ENCODE results near the gene NDOR1. TPM values are rescaled to one million over a fixed set of nuclear protein-coding genes. Genes with fewer than 3 reads are reported as not detected.
"Not testable (repeated sequence)": the region's sequence is repeated elsewhere in the genome, so short reads cannot be mapped to it uniquely, and the experiment has no call there.

NDOR1 gene
- total RNA-seq, 1 donor from 2014 or later, result 20.5 TPM

- Mint-ChIP-seq H3K4me1 (ENCODE audit: unreplicated experiment) (peaks cover 24% of the 10 kb centered on the region), H3K27ac (ENCODE audit: unreplicated experiment) (no peak overlapping the region), H3K4me3 (ENCODE audit: unreplicated experiment) (no peak overlapping the region), H3K27me3 (ENCODE audit: unreplicated experiment) (no peaks in the 10 kb centered on the region), H3K9me3 (ENCODE audit: unreplicated experiment) (no peaks in the 10 kb centered on the region), H3K36me3 (ENCODE audit: unreplicated experiment) (peaks cover 9% of the 10 kb centered on the region)
- no peak for DNase-seq (ENCODE audit: extremely low spot score, unreplicated experiment)
- TF ChIP-seq, protein P1, sequence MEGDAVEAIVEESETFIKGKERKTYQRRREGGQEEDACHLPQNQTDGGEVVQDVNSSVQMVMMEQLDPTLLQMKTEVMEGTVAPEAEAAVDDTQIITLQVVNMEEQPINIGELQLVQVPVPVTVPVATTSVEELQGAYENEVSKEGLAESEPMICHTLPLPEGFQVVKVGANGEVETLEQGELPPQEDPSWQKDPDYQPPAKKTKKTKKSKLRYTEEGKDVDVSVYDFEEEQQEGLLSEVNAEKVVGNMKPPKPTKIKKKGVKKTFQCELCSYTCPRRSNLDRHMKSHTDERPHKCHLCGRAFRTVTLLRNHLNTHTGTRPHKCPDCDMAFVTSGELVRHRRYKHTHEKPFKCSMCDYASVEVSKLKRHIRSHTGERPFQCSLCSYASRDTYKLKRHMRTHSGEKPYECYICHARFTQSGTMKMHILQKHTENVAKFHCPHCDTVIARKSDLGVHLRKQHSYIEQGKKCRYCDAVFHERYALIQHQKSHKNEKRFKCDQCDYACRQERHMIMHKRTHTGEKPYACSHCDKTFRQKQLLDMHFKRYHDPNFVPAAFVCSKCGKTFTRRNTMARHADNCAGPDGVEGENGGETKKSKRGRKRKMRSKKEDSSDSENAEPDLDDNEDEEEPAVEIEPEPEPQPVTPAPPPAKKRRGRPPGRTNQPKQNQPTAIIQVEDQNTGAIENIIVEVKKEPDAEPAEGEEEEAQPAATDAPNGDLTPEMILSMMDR (IDR thresholded peaks at IDR 0.05), result no peak
These were observed 32.5 kb downstream of the NDOR1 start for GRCh38 chr9:137237759-137238726.

GRCh38 chr9:137239541-137240200 is 34.2 kb downstream of the NDOR1 start:
- Mint-ChIP-seq H3K27ac (ENCODE audit: unreplicated experiment) (peak overlapping the region; percentile 82), H3K4me3 (ENCODE audit: unreplicated experiment) (peak overlapping the region; percentile 76), H3K4me1 (ENCODE audit: unreplicated experiment) (peaks cover 31% of the 10 kb centered on the region)
- DNase-seq (ENCODE audit: extremely low spot score, unreplicated experiment); H3K36me3 Mint-ChIP-seq (ENCODE audit: unreplicated experiment); H3K27me3 Mint-ChIP-seq (ENCODE audit: unreplicated experiment); H3K9me3 Mint-ChIP-seq (ENCODE audit: unreplicated experiment): not testable (repeated sequence)

GRCh38 chr9:137240318-137240840 is 34.9 kb downstream of the NDOR1 start:
- Mint-ChIP-seq H3K27ac (ENCODE audit: unreplicated experiment) (peak overlapping the region; percentile 82), H3K36me3 (ENCODE audit: unreplicated experiment) (peaks cover 9% of the 10 kb centered on the region), H3K4me1 (ENCODE audit: unreplicated experiment) (peaks cover 31% of the 10 kb centered on the region), H3K27me3 (ENCODE audit: unreplicated experiment) (no peaks in the 10 kb centered on the region), H3K9me3 (ENCODE audit: unreplicated experiment) (no peaks in the 10 kb centered on the region), H3K4me3 (ENCODE audit: unreplicated experiment) (peak overlapping the region; percentile 76)
- TF ChIP-seq, protein P1 (IDR thresholded peaks at IDR 0.05), result no peak
- DNase-seq (ENCODE audit: extremely low spot score, unreplicated experiment), result peak; percentile 91

DNA sequence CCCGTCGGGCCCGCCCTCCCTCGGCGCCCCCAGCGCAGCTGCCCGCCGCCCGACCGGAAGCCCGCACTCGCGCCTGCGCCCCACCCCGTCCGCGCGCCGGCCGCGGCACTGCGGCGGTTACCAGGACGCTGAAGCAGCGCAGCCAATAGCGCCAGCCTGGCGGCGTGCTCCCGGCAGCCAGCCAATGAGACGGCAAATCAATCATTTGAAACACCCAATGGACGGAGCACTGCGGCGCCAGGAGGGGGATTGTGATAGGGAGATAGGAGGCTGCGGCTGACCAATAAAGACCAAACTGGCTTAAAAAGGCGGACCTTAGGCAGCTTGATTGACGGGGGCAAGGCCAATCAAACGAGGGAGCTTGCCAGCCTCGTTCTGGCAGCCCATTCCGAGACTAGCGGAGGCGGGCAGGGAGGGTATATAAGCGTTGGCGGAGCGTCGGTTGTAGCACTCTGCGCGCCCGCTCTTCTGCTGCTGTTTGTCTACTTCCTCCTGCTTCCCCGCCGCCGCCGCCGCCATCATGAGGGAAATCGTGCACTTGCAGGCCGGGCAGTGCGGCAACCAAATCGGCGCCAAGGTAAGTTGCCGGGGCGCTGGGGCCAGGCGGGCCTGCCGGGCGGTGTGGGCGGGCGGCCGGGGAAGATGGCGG is 35.5 kb downstream of the NDOR1 start, which contains the start of gene TUBB4B:
TUBB4B (plus strand) TSS at position 447 of the 649 bp plus-strand sequence; CDS start at position 521, 74 bp downstream.
- peak; percentile 100 for DNase-seq (ENCODE audit: extremely low spot score, unreplicated experiment)
- H3K27ac Mint-ChIP-seq (ENCODE audit: unreplicated experiment), result peak within 1 kb of the TSS; percentile 88
- H3K27me3 Mint-ChIP-seq (ENCODE audit: unreplicated experiment), result no peaks in the 10 kb centered on the region
- H3K4me3 Mint-ChIP-seq (ENCODE audit: unreplicated experiment), result peak within 1 kb of the TSS; percentile 81
- H3K36me3 Mint-ChIP-seq (ENCODE audit: unreplicated experiment), result peaks cover 9% of the 10 kb centered on the region
- no peaks in the 10 kb centered on the region for H3K9me3 Mint-ChIP-seq (ENCODE audit: unreplicated experiment)
- TF ChIP-seq, protein P1 (IDR thresholded peaks at IDR 0.05), result no peak
- H3K4me1 Mint-ChIP-seq (ENCODE audit: unreplicated experiment), result peaks cover 31% of the 10 kb centered on the region

DNA sequence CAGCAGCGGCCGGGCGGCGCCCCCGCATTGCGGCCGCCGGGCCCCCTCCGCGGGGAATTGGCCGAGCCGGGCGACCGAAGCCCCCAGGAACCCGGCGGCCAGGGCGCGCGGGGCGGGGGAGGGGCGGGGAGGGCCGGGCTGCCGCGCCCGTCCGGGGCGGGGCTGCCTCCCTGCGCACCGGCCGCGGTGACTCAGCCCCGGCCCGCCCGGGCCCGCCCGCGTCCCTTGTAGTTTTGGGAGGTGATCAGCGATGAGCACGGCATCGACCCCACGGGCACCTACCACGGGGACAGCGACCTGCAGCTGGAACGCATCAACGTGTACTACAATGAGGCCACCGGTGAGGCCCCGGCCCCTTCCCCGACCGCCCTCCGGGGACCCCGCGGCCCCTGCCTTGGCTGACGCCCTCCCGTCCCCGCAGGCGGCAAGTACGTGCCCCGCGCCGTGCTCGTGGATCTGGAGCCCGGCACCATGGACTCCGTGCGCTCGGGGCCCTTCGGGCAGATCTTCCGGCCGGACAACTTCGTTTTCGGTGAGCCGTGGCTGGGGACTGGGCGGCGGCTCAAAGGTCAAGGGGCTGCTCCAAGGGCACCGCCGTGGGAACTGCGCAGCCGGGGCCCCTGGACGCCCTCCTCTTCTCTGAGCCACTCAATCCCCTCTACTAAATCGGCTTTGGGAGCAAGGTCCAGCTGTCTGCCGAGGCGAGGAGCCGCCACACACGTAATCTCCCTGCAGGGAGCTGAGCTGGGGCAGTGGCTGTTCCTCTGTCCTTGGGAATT is 36.2 kb downstream of the NDOR1 start:
- Mint-ChIP-seq H3K27me3 (ENCODE audit: unreplicated experiment) (no peaks in the 10 kb centered on the region), H3K4me1 (ENCODE audit: unreplicated experiment) (peaks cover 31% of the 10 kb centered on the region), H3K4me3 (ENCODE audit: unreplicated experiment) (peak overlapping the region; percentile 76), H3K9me3 (ENCODE audit: unreplicated experiment) (no peaks in the 10 kb centered on the region), H3K36me3 (ENCODE audit: unreplicated experiment) (peaks cover 9% of the 10 kb centered on the region), H3K27ac (ENCODE audit: unreplicated experiment) (peak overlapping the region; percentile 57)
- TF ChIP-seq, protein P1 (IDR thresholded peaks at IDR 0.05), result no peak
- no peak for DNase-seq (ENCODE audit: extremely low spot score, unreplicated experiment)
